Endodermal cell (in vitro differentiated cells): Measurements from ENCODE around the gene PDE4D. TPM values are rescaled to one million over a fixed set of nuclear protein-coding genes. Genes with fewer than 3 reads are reported as not detected.

Experiments
- DNase-seq: peaks from one replicate; pipeline ENCODE4 v3.0.0-alpha.2; 2017
- H3K27ac ChIP-seq: 2 replicates; pipeline ENCODE4 v1.5.1; 2013; ENCODE audit warnings: mild to moderate bottlenecking, low read depth, low read length, moderate library complexity
- H3K27me3 ChIP-seq: 2 replicates; pipeline ENCODE4 v1.6.1; 2013; ENCODE audit warnings: mild to moderate bottlenecking, low read length, moderate library complexity; ENCODE audit not compliant: insufficient read depth, control insufficient read depth, poor library complexity, severe bottlenecking
- H3K36me3 ChIP-seq: 2 replicates; pipeline ENCODE4 v1.7.0; 2013; ENCODE audit warnings: mild to moderate bottlenecking, low read length, moderate library complexity; ENCODE audit not compliant: control insufficient read depth, insufficient read depth
- H3K4me1 ChIP-seq: one replicate; pipeline ENCODE4 v1.7.0; 2013; ENCODE audit warnings: low read length; ENCODE audit not compliant: control insufficient read depth, insufficient read depth
- H3K4me3 ChIP-seq: 2 replicates; pipeline ENCODE4 v1.5.1; 2013; ENCODE audit warnings: mild to moderate bottlenecking, low read length, moderate library complexity
- H3K9ac ChIP-seq: 2 replicates; pipeline ENCODE4 v1.6.1; 2013; ENCODE audit warnings: mild to moderate bottlenecking, low read length, moderate library complexity; ENCODE audit not compliant: poor library complexity, severe bottlenecking; ENCODE audit errors: extremely low read depth
- H3K9me3 ChIP-seq: 2 replicates; pipeline ENCODE4 v1.6.1; 2013; ENCODE audit warnings: mild to moderate bottlenecking, low read length, moderate library complexity; ENCODE audit not compliant: control insufficient read depth
- H3K27ac Mint-ChIP-seq: 2 replicates; pipeline ENCODE4 v1.8.0; 2020; ENCODE audit warnings: mixed read lengths
- H3K27me3 Mint-ChIP-seq: 2 replicates; pipeline ENCODE4 v1.8.0; 2021; ENCODE audit warnings: mild to moderate bottlenecking, mixed read lengths; ENCODE audit not compliant: insufficient read depth
- H3K36me3 Mint-ChIP-seq: 2 replicates; pipeline ENCODE4 v1.8.0; 2020; ENCODE audit warnings: low read depth, mixed read lengths
- H3K4me1 Mint-ChIP-seq: 2 replicates; pipeline ENCODE4 v1.8.0; 2020; ENCODE audit warnings: mixed read lengths
- H3K4me3 Mint-ChIP-seq: 2 replicates; pipeline ENCODE4 v1.8.0; 2020; ENCODE audit warnings: mild to moderate bottlenecking, moderate library complexity, mixed read lengths
- H3K9me3 Mint-ChIP-seq: 2 replicates; pipeline ENCODE4 v1.8.0; 2020; ENCODE audit warnings: mild to moderate bottlenecking, mixed read lengths
- WGBS, 2 experiments: methylation state at CpG; one replicate each; pipeline versions ENCODE4 v1.1.5 to v1.1.7; 2013; ENCODE audit warnings: missing lambda C conversion rate in 2 of 2, mixed read lengths in 1 of 2; ENCODE audit not compliant: insufficient coverage in 1 of 2, insufficient read length in 1 of 2; 5-methylcytosine and 5-hydroxymethylcytosine counted together
- total RNA-seq, 2 donors: library from RNA; stranded (reverse); fragmentation: NEBNext Ultra II Directional in 1 of 2; extraction: Animal tissue kit (Norgen Biotek cat#: 25700) in 1 of 2; gene quantifications; 2 replicates in 1 of 2; 3 replicates in 1 of 2; pipeline ENCODE4 v1.2.1, GENCODE V29; 2021
- TF ChIP-seq, protein P1 (sequence below): fragments of 200-600 bp; sonication (generic); conservative IDR thresholded peaks from 2 replicates; pipeline ENCODE4 v1.5.0; 2021; ENCODE audit warnings: antibody characterized with exemption, mild to moderate bottlenecking

Gene PDE4D
- total RNA-seq, 2 donors from 2014 or later: 9.2 to 11.4 TPM

DNA sequence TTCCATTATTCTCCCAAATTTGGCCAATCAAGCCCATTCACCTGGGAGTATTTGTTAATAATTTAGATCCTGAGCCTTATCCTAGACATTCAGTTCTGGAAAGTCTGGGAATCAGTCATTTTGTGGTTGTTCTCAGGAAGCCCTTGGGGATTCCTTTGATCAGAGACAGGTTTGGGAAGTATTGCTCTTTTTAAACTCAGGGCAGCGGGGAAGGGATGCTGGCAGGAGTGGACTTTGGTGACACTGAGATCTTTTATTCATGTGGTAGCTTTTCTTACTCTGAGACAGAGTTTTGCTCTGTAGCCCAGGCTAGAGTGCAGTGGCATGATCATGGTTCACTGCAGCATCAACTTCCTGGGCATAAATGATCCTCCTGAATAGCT is 723.8 kb downstream of the PDE4D start:
- Histone ChIP-seq H3K36me3 (no peaks in the 10 kb centered on the region), H3K4me1 (no peaks in the 10 kb centered on the region), H3K27ac (no peak overlapping the region), H3K9me3 (no peaks in the 10 kb centered on the region), H3K27me3 (no peaks in the 10 kb centered on the region), H3K9ac (no peak overlapping the region), H3K4me3 (no peak overlapping the region)
- 98% methylated on average over 1 of the region's 1 CpG; no CpG with 5 or more reads in 1 of the 2 experiments for WGBS, 2 experiments
- Mint-ChIP-seq H3K9me3 (no peaks in the 10 kb centered on the region), H3K4me1 (no peaks in the 10 kb centered on the region), H3K4me3 (no peak overlapping the region), H3K27me3 (peaks cover 2% of the 10 kb centered on the region), H3K36me3 (no peaks in the 10 kb centered on the region), H3K27ac (no peak overlapping the region)
- TF ChIP-seq, protein P1, sequence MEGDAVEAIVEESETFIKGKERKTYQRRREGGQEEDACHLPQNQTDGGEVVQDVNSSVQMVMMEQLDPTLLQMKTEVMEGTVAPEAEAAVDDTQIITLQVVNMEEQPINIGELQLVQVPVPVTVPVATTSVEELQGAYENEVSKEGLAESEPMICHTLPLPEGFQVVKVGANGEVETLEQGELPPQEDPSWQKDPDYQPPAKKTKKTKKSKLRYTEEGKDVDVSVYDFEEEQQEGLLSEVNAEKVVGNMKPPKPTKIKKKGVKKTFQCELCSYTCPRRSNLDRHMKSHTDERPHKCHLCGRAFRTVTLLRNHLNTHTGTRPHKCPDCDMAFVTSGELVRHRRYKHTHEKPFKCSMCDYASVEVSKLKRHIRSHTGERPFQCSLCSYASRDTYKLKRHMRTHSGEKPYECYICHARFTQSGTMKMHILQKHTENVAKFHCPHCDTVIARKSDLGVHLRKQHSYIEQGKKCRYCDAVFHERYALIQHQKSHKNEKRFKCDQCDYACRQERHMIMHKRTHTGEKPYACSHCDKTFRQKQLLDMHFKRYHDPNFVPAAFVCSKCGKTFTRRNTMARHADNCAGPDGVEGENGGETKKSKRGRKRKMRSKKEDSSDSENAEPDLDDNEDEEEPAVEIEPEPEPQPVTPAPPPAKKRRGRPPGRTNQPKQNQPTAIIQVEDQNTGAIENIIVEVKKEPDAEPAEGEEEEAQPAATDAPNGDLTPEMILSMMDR: no peak
- DNase-seq: no peak

DNA sequence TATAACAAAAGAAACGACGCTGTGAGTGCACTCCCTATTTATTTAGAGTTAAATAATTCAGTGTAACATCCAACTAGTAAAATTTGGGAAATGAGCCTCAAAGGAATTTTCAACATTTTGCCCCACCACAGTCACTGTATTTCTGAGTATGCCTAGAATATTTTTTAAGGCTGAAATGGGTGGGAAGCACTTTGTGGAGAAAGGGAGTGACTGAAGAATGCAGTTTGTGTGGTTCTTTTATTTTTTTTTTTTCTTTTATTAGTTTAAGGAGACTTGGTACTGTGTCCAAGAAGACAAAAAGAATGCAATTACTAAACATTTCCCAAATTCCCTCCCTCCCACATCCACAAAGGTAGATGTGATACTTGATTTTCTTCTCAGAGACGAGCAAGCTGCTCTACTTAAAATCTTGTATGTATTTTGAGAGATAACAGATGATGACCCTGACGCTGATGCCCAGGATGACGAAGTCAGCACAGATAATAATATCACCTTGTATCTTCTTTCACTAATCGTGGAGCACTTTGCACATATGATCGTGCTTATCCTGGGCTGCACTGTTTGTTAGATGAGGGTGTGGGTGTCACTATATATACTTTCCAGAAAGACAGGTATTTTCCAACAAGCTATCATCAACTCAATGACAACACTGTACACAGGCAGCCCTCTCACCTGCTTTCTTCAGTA is 724.3 kb downstream of the PDE4D start:
- no peaks in the 10 kb centered on the region for H3K9me3 ChIP-seq
- no peak for DNase-seq
- 94% methylated on average over 5 of the region's 7 CpGs; no CpG with 5 or more reads in 1 of the 2 experiments for WGBS, 2 experiments
- H3K36me3 ChIP-seq: no peaks in the 10 kb centered on the region
- Mint-ChIP-seq H3K27ac (no peak overlapping the region), H3K4me1 (no peaks in the 10 kb centered on the region), H3K27me3 (peaks cover 2% of the 10 kb centered on the region), H3K4me3 (no peak overlapping the region), H3K36me3 (no peaks in the 10 kb centered on the region), H3K9me3 (no peaks in the 10 kb centered on the region)
- no peak overlapping the region for H3K4me3 ChIP-seq
- H3K4me1 ChIP-seq: no peaks in the 10 kb centered on the region
- H3K27me3 ChIP-seq: no peaks in the 10 kb centered on the region
- TF ChIP-seq, protein P1: no peak
- no peak overlapping the region for H3K27ac ChIP-seq
- H3K9ac ChIP-seq: no peak overlapping the region

DNA sequence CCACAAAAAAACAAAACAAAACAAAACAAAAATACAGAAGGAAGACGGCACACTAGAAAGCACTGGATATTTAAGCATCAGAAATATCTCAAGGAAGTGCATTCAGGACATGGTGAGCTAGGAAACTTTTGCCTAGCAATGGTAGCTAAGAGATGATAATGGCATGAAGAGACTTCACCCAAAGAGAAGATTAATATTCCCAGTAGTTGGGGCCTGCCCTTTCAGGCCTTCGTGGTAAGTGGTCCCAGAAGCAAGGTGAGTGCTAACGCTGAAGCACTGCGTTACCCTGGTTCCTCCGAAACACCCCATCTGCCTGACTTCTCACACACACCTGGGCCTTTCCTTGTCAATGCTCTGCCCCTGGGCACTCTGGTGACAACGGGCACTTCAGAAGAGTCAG is 725.5 kb downstream of the PDE4D start:
- H3K4me3 Mint-ChIP-seq: no peak overlapping the region
- Histone ChIP-seq H3K4me3 (no peak overlapping the region), H3K27me3 (no peaks in the 10 kb centered on the region), H3K36me3 (no peaks in the 10 kb centered on the region), H3K4me1 (no peaks in the 10 kb centered on the region), H3K27ac (no peak overlapping the region), H3K9me3 (no peaks in the 10 kb centered on the region), H3K9ac (no peak overlapping the region)
- DNase-seq: no peak
- 87% methylated on average over 6 of the region's 6 CpGs; no CpG with 5 or more reads in 1 of the 2 experiments for WGBS, 2 experiments
- TF ChIP-seq, protein P1: no peak
- no peak overlapping the region for H3K27ac Mint-ChIP-seq
- H3K4me1 Mint-ChIP-seq: no peaks in the 10 kb centered on the region
- H3K9me3 Mint-ChIP-seq: no peaks in the 10 kb centered on the region
- H3K27me3 Mint-ChIP-seq: peaks cover 2% of the 10 kb centered on the region
- H3K36me3 Mint-ChIP-seq: no peaks in the 10 kb centered on the region
